Astrocyte of the hippocampus (primary cell): Measurements from ENCODE around the gene THOC1.

Experiments
- DNase-seq: peaks from one replicate; pipeline ENCODE4 v3.0.0; 2011; ENCODE audit warnings: low read depth, low spot score

THOC1 gene

DNA sequence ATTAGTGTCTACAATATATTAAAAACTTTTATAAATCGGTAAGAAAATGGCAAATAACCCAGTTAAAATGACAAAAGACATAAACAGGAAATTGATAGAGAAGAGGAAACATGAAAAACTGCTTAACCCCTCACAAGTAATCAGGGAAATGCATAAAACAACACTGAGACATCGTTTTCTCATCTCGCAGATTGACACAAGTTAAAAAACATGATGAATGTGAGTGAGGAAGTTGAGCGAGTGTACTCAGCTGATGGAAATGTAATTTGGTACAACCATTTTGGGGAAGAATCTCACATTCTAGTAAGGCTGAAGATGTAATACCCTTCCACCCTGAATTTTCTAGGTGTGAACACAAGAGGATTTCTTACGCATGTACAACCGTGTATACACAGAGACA is 18.0 kb upstream of the THOC1 start:
- DNase-seq = no peak

DNA sequence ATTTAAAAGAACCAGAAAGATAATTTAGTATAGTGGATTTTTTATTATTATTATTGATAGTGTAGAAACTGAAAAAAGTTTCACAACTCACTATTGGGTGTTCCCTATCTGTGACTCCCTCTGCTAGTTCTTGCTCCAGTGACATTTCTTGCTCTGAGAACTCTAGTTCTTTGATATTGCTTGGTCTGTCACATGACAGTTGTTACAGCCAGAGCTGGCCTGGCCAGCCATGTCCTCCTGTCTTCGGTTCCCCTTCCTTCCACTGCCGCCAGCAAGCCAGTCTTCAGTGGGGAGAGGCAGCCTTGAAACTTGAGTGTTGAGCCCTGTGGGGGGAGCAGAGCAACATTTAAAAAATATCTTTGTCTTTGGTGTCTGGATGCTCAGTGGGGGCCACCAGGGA is 7.6 kb upstream of the THOC1 start:
- DNase-seq = no peak

- DNase-seq = no peak
Observed at GRCh38 chr18:274313-274712, 6.5 kb upstream of the THOC1 start.

GRCh38 chr18:273525-273924 is 5.7 kb upstream of the THOC1 start:
- DNase-seq = no peak

DNA sequence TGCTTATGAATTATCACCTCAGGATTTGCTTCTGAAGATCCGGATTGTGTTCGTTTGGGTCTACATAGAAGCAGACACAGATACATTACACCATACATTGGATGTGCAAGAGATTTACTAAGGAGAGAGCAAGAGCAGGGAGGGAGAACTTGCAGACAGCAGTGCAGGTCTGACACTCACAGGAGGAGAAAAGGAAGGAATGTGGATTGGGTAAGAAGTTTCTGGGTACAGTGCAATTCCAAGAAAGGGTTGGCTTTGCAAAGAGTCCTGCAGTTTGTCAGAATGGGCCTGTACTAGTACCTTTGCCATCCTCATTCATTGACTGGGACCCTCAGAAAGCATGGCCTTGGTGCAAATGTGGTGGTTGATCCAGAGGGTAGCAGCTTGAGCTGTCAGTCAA is 4.8 kb upstream of the THOC1 start:
- DNase-seq = no peak

GRCh38 chr18:269480-270095 is 1.7 kb upstream of the THOC1 start:
- DNase-seq = no peak

- no peak for DNase-seq
Observed at GRCh38 chr18:267380-267687, 513 bp downstream of the THOC1 start.

DNA sequence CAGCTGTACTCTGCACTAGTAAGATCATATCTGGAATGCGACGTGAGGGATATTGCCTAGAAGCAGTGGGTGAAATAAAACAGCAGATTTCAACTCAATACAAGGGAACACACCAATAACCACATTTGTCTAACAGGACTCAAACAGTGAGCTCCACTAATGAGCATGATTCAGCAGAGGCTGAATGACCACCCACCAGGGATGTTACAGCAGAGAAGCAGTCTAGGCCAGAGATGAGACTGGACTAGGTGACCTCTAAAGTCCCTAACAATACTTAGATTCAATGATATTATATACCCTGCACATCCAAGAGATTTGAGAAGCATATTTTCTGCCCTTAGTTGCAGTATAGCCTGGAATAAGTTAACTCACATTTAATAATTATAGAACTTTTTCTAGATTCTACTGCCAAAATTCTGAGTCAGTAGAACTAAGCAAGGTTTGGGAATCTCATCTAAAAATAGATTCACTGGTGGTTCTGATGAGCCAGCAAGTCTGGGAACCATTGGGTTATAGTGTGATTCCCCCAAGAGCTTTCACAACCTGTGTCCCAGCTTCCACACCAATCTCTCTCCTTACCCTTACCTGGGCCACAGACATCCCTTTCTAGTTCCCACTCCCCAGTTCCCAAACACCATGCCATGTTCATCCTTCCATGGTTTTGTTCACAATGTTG is 6.3 kb downstream of the THOC1 start:
- DNase-seq = no peak

DNA sequence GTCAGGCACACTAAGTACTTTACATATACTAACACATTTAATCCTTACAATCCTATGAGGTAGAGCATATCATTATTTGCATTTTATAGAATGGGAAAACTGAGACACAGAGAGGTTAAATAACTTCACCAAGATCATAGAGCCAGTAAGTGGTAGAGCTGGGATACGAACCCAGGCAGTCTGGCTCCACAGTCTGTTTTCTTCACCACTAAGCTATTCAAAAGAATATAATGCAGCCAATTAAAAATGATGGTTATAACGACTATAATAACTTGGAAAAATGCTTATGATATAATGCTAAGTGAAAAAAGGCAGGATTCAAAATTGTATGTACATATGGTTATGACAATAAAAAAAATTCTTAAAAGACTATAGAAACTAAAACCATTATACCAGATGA is 7.3 kb downstream of the THOC1 start:
- no peak for DNase-seq

- DNase-seq = no peak
Observed at GRCh38 chr18:255171-255570, 12.7 kb downstream of the THOC1 start.

- DNase-seq = no peak
Observed at GRCh38 chr18:253121-253520, 14.7 kb downstream of the THOC1 start.

DNA sequence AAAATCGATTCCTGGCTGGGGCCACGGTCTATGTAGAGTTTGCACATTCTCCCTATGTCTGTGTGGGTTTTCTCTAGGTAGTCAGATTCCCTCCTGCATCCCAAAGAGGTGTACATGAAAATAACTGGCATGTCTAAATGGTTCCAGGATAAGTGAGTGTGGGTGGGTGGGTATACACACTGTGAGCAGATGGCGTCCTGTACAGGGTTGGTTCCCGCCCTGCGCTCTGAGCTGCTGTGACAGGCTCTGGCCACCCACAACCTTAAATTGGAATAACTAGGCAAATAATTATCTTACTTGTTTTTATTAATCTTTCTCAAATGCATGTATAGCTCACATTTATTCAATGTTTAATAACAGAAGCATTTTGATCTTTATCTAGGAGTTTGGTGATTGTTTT is 16.3 kb downstream of the THOC1 start:
- no peak for DNase-seq

DNA sequence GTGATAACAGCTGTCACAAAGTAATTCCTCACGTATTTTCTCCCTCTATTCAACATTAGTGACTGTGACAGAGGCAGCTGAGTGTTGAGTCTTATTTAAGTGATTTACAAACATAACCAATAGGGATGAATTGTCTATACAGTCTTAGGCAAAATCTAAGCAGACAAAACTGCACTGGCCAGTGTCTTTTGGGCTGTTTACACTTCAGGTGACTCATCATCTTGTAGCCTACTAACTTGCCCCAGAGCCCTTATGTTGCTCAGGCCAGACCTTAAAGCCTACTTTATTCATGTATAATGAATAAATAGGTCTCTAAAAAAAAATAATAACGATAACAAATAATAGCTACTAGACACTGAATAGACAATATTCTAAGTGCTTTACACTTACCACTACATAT is 17.2 kb downstream of the THOC1 start:
- no peak for DNase-seq

- no peak for DNase-seq
Observed at GRCh38 chr18:248053-248452, 19.8 kb downstream of the THOC1 start.

GRCh38 chr18:245282-245847 is 22.5 kb downstream of the THOC1 start:
- no peak for DNase-seq

- DNase-seq = no peak
Observed at GRCh38 chr18:240175-240574, 27.7 kb downstream of the THOC1 start.

DNA sequence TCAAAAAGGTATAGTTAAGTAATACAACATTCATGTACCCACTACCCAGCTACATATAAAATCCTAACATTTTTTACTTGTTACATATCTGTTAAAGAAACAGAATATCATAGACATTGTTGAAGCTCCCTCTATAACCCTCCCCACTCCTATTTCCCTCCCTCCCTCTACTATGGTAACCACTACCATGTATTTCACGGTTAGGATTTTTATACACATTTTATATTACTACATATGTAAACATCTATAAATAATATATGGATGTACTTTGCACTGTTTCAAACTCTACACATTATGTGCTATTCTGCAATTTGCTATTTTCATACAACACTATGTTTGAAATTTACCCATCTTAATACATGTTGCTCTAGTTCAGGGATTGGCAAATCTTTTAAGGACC is 36.3 kb downstream of the THOC1 start:
- DNase-seq = no peak

- DNase-seq = no peak
Observed at GRCh38 chr18:228586-228985, 39.3 kb downstream of the THOC1 start.

DNA sequence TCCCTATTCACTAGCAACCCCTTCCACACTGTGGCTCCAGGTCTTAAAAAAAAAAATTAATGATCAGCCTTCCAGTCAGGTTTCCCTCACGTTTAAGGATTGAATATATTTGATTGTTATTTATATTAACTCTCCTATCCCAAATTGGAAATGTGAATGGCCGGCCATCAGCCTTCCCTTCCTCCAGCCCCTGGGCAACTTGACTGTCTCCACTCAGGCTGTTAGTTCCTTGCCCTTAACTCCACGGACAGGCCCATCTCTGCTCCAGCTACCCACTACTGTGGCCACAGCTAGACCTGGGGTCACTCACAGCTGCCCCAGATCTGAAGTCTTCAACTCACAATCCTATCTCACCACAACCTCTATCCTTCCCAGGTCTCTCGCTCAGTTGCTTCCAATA is 39.9 kb downstream of the THOC1 start:
- DNase-seq = no peak

GRCh38 chr18:227374-227773 is 40.5 kb downstream of the THOC1 start:
- DNase-seq = no peak

DNA sequence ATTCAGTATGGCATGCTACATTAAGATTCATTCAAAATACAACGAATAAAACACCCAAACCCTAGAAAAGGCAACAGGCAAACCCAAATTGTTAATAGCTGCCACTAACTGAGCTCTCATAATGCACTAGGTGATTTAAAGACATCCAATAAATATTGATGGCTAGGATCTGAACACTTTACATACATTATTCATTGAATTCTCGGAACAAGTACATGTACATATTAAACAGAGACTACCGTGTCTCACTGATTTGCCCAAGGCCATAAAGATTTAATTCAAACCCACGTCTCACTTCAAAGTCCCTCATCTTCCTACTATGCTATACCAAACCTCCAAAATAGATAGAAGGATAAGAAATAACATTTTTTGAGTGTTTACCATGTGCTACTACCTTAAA is 42.1 kb downstream of the THOC1 start:
- DNase-seq = no peak

DNA sequence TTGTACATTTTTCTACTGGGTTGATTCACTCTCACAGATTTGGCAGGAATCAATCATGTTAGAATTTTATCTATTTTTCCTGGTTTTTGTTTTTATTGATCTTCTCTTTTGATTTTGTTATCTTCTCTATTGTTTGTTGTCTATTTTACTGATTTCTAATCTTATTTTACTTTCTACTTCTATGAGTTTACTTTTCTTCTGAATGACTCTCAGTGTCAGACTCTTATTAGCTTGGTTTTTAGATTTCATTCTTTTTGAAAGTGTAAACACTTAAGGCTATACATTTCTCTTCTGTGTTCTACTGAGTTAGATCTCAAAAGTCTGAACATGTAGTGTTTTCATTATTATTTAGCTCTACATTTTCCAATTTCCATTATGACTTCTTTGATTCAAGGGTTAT is 47.1 kb downstream of the THOC1 start:
- no peak for DNase-seq

DNA sequence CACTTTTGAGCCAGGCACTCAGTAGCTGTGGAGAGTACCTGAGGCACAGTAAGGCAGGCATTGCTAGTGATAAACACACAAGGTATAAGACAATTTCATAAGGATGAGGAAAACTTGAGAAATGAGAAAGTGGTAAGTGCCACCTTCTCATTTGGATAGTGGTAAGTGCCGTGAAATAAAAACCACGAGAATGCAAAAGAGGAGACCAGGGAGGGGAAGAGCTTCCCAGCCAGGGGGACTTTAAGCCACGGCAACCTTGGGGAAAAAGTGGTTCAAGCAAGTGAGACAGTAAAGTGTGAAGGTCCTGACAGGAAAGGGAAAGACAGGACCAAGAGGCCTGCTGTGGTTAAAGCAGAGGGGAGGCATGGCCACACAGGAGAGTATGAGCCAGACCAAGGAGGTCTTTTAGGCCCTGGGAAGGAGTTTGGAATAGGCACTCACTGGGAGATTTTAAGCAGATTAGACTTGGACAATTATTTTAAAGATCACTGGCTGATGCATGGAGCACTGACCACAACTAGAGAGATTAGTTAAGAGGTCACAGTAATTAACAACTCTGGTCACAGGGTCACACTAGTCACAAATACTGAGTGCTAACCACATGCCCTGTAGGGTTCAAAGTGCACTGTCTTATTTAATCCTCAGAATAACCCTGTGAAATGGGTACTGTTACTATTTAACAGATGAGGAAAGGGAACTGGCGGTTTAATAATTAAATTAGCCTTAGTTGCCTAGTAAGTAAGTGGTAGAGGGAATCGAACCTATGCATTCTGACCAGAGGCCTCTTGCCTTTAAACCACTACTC is 50.1 kb downstream of the THOC1 start:
- no peak for DNase-seq
